Measurements from ENCODE around the gene WFDC1.

Gene WFDC1, protein sequence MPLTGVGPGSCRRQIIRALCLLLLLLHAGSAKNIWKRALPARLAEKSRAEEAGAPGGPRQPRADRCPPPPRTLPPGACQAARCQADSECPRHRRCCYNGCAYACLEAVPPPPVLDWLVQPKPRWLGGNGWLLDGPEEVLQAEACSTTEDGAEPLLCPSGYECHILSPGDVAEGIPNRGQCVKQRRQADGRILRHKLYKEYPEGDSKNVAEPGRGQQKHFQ

DNA sequence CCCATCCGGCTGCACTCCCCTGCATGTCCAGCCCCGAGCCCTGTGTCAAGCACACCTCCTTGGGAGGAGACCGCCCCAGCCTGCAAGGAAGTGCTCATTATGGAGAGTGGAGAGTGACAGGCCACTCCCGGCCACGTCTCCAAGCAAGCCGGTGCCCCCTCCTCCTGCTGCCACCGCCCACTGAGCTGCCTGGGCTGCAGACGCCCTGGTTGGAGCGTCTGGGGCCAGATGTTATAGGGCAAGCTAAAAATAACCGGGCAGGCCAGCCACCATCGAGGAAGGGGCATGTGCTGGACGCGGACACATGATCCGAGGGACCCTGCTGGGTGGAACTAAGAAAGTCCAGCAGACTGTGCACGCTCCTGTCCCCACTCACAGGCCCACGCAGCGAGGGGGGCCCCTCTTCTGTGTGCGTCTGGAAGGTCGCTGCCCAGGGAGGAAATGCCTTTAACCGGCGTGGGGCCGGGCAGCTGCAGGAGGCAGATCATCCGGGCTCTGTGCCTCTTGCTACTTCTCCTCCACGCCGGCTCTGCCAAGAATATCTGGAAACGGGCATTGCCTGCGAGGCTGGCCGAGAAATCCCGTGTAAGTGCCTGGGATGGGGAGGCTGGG is at the start of gene WFDC1:
TSS of gene WFDC1 (plus strand) at position 348 of the 612 bp plus-strand sequence. CDS start at position 442, 94 bp downstream.
- FAIRE-seq, result no peak

DNA sequence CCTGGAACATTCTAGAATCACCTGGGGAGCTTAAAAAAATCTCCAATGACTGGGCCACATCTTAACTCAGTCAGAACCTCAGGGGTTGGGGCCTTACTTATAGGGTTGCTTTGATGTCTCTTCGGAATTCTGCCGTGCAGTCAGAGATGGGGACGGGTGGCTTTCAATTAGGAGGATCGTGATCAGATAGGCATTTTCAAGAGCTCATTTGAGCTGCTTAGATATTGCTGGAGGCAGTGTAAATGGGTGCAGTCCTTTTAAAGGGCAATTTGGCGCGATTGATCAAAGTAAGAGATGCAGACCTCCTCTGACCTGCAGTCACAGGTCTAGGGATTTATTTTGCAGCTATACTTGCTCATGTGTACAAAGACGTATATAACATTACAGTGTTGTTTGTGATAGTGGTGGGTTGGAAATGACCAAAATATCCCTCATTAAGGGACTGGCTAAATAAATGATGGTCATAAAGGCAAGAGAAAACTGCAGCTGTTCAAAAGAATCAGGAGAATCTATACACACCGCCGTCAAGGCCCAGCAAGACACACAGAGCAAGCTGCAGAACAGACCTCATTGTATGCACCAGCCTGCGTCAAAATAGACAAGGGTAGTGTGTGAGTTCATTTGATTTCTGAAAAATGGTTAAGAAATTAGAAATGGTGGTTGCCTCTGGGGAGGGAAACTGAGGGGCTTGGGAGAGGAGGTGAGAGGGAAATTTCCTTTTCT is 48.6 kb upstream of the WFDC1 start:
- FAIRE-seq, result no peak

DNA sequence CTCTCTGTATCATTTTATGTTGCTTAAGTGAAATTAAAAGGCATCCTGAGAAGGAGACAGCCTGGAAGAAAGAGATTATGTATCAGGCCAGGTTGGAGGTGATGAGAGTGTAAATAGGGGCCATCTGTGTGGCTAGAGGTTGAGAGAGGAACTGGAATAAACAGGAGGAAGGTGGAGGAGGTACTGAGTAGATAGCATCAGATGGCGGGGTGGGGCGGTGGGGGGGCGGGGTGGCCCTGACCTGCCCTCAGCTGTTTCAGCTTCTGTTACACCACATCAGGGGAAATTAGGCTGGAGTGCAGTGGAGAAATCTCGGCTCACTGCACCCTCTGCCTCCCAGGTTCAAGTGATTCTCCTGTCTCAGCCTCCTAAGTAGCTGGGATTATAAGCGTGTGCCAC is 48.0 kb upstream of the WFDC1 start:
- no peak for FAIRE-seq

DNA sequence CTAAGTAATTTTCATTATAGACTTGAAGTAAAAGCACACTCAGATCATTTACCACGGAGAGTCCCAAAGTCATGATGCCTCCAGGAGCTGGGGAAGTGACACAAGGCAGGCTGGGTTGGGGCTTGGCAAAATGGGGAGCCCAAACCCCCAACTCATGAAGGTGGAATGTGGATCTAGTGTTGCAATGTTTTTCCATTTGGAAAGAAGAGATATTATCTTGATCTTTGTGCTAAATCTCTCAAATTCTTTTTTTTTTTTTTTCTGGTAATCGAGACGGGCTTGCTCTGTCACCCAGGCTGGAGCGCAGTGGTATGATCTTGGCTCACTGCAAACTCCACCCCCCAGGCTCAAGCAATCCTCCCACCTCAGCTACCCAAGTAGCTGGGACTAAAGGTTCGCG is 47.3 kb upstream of the WFDC1 start:
- FAIRE-seq, result no peak

DNA sequence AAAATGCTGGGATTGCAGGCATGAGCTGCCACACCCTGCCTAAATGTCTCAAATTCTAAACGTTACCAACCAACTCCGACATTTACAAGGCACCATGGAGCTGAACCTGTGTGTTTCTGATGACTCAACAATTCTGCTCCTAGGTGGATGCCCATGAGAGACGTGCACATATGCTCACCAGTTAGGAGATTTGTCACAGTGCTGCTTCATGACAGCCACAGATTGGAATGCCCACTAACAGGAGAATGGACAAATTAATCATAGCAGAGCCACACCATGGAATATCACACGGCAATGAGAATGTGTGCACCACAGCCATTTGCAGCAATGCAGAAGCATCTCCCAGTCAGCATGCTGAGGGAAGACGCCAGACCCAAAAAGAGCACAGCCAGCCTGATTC is 46.8 kb upstream of the WFDC1 start:
- no peak for FAIRE-seq

DNA sequence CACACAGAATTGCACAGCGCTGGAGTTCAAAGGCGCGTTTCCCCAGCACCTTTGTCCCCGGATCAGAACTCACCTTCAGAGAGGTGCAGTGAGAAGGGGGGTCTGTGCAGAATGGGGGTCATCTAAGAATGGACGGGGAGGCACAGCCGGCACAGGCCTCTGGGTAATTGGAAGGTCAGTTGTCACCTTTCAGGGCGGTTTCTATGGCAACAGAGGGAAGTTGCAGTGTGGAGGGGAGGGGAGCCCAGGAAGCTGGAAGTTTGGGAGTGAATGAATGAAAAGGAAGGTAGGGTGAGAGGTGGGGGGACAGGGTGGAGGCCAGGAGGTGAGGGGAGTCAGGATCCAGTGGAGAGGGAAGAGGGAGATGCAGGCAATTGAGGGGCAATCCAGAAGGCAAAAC is 42.5 kb upstream of the WFDC1 start:
- no peak for FAIRE-seq

DNA sequence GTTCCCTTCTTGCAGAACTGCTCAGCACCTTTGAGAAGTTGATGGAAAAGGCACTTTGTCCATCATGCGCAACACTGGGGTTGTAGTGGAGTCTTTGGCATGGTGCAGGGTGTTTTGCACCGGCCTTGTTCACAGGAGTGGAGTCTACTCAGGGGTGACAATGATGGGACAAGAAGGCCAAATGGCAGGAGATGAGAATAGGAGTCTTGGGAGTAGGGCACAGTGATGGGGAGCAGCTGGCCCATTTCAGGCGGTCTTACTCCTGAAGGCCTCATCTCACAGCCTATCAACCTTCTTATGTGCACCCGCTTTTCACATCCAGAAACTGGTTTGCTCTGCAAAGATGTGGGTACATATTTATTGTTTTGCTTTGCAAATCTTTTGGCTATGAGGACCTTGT is 41.5 kb upstream of the WFDC1 start:
- FAIRE-seq, result no peak

DNA sequence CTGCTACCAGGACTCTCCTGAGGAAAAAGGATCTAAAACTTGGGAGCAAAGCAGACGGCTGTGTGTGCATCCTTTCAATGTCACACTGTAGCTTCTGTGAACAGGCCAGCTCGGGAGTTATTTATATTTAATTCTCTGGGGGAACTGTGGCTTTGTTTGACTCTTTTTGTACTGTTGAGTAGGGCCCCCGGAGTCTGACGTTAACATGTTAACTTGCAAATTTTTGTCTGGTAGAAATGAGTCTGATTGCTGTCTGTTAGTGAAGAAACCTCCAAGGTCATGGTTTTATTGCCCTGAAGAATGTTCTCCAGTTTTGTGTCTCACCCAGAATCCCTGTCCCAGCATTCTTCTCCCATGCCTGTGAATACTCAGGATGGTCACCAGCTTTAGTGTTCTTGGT is 40.6 kb upstream of the WFDC1 start:
- FAIRE-seq, result no peak

DNA sequence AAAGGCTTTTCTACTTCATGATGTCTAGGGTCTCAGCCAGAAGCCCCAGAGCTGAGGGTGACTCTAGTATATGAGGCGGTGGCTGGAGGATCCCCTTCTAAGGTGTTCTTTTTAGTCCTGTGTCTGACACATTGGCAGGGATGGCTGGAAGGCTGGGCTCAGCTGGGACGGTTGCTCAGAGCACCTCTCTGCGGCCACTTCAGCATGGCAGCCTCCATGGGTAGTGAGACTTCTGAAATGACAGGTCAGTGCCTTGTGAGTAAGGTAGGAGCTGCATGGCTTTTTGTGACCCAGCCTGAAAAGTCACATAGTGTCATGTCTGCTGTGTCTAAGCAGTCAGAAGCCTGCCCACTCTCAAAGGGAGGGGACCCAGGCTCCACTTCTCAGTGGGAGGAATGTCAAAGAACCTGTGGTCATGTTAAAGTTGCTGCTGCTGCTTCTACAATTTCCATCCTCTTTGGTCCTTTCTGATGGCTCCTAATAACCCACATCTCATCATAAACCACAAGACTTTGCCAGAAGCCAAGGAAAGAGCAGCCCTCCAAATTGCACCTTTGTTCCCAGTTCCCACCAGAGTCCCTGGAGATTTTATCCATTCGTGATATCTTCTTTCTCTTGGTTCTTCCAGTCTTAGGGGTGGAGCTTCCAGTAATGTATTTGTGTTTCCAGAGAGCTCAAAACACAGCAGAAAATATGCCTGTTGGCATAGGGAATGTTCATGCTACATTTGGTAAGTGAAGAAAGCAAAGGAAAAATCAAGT is 39.4 kb upstream of the WFDC1 start:
- FAIRE-seq, result no peak

DNA sequence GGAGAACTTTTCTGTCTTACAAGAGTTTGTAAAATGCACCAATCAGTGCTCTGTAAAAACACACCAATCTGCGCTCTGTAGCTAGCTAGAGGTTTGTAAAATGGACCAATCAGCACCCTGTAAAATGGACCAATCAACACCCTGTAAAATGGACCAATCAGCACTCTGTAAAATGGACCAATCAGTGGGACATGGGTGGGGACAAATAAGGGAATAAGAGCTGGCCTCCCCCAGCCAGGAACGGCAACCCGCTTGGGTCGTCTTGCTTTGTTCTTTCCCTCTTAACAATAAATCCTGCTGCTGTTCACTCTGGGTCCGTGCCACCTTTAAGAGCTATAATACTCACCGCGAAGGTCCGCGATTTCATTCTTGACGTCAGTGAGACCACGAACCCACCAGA is 36.4 kb upstream of the WFDC1 start:
- FAIRE-seq, result no peak

DNA sequence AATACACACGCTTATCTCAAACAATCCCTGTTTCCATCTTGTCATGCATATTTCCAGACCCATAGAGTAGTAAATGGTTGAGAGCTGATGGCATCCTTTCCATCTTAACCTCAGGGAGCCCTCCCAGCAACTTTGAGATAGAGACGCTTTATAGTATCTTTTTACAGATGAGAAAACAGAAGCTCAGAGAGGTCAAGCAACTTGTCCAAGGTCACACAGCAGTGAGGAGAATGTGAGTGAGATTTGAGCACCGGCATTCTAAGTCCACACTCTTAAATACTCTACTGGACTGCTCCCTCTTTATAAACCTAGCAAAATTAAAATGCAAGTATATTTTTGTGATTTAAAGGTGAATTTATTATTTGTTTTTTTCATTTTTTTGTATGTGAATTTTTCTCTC is 35.0 kb upstream of the WFDC1 start:
- no peak for FAIRE-seq

DNA sequence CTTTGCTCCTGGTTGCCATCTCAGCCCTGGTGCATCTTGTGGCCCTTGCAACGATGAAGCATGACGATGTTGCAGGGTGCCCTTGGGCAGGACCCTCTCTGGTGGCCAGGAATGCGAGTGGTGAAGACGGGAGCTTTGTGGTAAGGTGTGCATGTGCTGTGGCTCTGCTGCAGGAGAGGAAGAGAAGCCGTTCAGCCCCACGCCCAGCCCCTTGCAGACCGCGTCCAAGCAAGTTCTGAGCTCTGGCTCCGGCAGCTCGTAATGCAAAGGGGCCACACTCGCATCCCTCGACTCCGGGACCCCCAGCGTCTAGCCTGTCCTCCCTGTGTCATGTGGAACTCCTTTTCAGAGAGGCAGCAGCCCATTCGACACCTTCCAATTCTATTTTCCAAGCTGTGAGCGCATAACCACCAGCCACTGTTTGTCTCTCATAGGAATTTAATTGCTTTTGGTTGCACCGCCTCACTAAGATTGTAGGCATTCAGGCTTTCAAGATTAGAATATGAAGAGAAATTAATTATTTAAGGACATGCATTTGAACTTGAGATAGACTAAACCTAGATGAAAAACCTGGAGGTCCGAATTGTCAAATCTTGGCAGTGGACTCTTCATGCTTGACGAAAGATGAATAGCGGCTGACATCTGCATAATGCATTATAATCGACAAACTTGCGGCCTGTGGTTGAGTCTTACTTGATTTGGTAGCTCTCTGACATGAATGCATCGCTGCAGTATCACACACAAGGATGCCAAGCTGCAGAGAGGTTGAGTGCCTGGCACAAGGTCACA is 33.7 kb upstream of the WFDC1 start:
- FAIRE-seq, result no peak

DNA sequence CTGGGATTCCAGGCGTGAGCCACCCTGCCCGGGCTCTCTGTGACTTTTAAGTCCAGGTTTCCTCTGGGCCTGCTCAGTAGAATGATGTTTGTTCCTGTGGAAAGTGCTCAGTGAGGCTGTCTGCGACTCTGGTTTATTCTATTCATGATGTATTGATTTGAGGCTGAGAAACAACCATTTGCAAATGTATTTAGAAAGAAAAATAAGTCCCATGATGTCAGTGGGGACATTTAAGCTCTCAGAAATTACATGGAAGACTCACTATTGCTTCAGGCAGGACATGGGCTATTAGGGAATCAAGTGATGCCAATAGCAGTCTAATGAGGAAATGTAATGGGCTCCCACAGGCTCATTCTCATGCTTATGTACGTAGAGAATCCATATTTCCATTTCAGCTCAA is 32.6 kb upstream of the WFDC1 start:
- FAIRE-seq, result no peak

DNA sequence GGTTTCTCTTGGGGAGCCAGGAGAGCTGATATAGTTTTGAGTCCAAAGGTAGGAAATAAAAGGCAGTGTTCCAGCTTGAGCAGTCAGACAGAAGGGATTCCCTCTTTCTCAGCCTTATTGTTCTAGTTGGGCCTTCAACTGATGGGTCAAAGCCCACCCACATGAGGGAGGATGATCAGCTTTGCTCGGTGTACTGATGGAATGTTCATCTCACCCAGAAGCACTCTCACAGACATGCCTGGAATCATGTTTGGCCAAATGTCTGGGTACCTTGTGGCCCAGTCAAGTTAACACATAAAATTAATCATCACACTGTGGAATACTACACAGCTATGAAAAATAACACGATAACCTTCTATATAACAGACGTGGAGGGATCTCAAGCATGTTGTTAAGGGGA is 31.7 kb upstream of the WFDC1 start:
- FAIRE-seq, result no peak

DNA sequence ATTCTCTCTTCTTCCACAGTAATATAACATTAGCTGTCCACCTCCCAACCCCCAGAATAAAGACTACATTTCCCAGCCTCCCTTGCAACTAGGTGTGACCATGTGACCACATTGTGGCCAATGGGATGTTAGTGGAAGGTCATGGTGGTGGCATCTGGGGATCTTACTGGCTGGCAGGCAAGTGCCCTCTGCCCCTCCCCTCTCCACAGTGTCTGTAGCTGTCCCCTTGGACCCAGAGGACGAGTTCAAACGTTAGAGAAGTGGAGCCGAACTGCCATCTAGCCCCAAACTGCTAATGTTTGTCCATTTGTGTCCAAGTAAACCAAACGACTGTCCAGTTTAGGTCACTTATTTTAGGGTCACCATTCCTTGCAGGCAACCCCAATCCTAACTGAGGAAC is 28.2 kb upstream of the WFDC1 start:
- no peak for FAIRE-seq

DNA sequence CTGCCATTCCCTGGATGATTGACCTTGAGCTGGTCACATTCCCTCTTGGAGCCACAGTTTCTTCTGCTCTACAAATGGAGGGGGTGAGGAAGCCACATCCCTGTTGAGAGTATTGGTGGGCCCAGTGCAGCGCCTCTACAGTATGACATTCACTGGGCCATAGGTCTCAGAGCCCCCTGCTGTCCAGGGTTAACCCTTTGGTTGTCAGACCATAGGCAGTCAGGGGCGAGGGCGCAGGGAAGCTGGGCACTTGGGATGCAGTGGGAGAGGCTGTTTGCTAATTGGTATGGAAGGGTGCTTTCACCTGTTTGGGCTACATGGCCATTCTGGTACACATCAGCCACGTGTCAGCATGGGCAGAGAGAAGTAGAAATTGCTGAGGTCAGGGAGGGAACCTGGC is 27.3 kb upstream of the WFDC1 start:
- FAIRE-seq, result no peak

DNA sequence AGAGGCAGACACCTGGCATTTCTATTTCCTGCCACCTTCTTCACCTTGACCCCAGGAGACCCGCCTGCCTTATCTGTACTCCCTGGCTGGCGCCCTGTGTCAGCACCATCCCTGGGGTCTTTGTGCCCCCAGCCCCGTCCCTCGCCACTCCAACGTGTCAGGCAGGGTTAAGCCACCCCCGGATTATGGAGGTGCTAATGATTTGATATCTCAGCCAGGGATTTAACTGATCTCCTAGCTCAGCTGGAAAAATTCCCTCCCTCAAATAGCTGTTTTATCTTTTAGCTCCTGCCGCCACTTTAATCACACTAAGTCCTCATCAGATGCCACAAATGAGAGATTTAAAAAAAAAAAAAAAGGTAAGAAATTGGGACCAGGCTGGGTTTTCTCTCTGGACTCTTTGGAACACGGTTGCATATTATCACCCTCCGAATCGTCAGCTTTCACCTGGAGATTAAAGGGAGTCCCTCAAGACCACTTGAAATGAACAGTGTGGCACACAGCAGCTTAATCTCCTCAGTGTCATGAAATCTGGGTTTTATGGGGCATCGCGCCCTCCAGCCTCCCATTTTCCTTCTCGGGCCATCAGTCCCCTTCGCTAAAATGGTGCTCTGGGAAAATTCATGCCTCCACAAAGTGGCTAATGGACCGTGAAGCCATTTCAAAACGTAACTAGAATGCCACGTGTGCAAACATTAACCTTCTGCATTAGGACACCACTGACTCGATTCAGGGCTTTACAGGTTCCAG is 26.2 kb upstream of the WFDC1 start:
- FAIRE-seq, result no peak

DNA sequence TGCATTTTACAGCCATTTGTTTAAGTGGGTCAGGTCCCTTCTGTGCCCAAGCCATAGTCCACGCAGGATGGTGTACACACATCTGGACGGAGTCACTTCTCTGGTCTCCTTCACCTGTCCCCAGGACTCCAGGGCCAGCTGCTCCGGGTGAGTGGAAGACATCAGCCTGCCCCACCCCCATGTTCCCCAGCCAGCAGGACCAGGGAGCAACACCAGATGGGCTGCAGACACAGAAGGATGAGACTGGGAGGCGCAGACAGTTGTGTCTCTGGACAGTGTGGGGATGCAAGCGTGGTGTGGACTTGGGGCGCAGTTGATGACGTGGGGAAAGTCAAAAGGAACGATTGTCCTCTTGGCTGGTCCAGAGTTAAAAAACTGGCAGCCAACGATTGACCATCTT is 24.6 kb upstream of the WFDC1 start:
- no peak for FAIRE-seq

DNA sequence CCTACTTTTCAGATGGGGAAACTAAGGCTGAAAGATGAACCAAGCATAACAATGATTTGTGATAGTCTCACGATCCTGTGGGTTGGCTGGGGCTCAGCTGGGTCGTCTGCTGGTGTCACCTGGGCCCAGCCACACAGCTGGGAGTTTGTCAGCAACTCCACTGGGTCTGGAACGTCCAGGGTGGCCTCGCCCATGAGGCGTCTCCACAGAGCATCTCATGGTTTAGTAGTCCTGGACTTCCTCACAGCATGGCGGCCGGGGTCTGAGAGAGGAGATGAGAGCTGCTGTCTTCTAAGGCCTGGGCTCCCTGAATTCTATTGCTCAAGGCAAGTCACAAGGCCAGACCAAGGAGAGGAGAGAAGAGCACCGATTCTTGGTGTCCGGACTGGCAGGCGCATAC is 24.1 kb upstream of the WFDC1 start:
- FAIRE-seq, result no peak

DNA sequence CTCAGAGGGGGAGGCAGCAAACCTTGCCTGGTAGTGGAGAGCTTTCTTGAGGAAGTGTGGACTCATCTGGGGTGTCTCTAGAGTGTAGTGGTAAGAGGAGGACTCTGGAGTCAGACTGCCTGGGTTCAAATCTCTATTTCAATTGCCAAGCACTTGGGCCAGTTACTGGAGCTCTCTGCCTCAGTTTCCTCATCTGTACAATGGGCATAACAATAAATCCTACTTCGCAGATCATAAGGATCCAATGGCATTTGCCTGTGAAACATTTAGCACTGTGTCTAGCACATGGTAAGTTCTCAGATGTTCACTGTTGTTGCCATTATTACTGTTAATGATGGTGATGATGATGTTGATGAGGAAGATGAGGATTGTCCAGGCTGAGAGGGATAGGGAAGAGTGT is 23.6 kb upstream of the WFDC1 start:
- no peak for FAIRE-seq

DNA sequence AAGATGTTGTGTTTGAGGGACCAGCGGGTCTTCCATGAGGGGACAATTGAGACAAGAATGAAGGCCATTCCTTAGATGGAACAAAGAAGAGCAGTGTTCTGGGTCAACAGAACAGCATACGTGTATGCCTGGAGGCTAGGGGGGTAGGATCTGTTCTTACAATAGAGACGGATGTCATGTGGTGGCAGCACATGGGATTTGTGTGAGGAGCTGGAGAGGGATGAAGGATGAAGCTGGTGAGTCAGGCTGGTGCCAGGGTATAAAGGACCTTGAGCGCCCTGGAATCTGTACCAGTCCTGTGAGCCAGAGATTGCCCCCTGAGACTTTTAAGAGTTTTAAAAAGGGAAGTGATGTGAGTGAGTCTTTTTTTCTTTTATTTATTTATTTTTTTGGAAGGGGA is 22.8 kb upstream of the WFDC1 start:
- FAIRE-seq, result no peak

DNA sequence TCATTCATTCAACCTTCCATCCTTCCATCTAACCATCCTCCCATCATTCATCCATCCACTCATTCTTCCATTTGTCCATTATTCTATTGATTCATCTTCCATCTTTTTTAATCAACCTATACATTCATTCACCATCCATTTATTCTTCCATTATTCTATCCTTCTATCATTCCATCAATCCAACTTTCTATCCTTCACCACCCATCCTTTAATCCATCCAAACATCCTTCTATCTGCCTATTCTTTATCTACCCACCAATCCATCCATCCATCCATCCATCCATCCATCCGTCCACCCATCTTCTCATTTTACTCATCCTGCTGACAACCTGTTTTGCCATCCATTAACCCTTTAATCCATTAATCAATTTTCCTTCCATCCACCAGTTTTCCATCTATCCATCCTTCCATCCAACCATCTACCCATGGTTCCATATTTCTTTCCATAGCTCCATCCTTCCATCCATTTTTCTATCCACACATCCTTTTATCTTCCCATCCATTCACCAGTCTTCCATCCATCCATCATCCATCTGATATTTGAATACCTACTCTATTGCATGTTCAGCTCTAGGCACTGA is 21.8 kb upstream of the WFDC1 start:
- FAIRE-seq, result no peak
